Endothelial cell (in vitro differentiated cells): ENCODE results near the gene GRM5. TPM values are rescaled to one million over a fixed set of nuclear protein-coding genes. Genes with fewer than 3 reads are reported as not detected.

Experiments
- DNase-seq: peaks from one replicate; pipeline ENCODE4 v3.0.0; 2021; ENCODE audit warnings: low spot score
- H3K27ac Mint-ChIP-seq: one replicate; pipeline ENCODE4 v1.8.0; 2021; ENCODE audit warnings: mixed read lengths, inconsistent platforms; ENCODE audit not compliant: unreplicated experiment
- H3K27me3 Mint-ChIP-seq: one replicate; pipeline ENCODE4 v1.8.0; 2021; ENCODE audit warnings: mild to moderate bottlenecking, moderate library complexity, mixed read lengths, inconsistent platforms; ENCODE audit not compliant: unreplicated experiment
- H3K36me3 Mint-ChIP-seq: one replicate; pipeline ENCODE4 v1.8.0; 2021; ENCODE audit warnings: mild to moderate bottlenecking, low read depth, mixed read lengths, inconsistent platforms; ENCODE audit not compliant: unreplicated experiment
- H3K4me1 Mint-ChIP-seq: one replicate; pipeline ENCODE4 v1.8.0; 2021; ENCODE audit warnings: mild to moderate bottlenecking, mixed read lengths, inconsistent platforms; ENCODE audit not compliant: unreplicated experiment
- H3K4me3 Mint-ChIP-seq: one replicate; pipeline ENCODE4 v1.8.0; 2021; ENCODE audit warnings: mild to moderate bottlenecking, mixed read lengths, inconsistent platforms; ENCODE audit not compliant: unreplicated experiment
- H3K9me3 Mint-ChIP-seq: one replicate; pipeline ENCODE4 v1.8.0; 2021; ENCODE audit warnings: mixed read lengths, inconsistent platforms; ENCODE audit not compliant: unreplicated experiment
- CTCF ChIP-seq: fragments of 200-600 bp; sonication (generic); IDR thresholded peaks from one replicate; pipeline ENCODE4 v1.5.0; 2021; ENCODE audit warnings: antibody characterized with exemption; ENCODE audit not compliant: unreplicated experiment
- total RNA-seq: library from RNA; stranded (reverse); fragmentation: NEBNext Ultra II Directional; extraction: Animal tissue kit (Norgen Biotek cat#: 25700); gene quantifications from one replicate; pipeline ENCODE4 v1.2.1, GENCODE V29; 2021; ENCODE audit not compliant: unreplicated experiment

GRM5 gene
- total RNA-seq, 1 donor from 2014 or later, result 0.28 TPM

- Mint-ChIP-seq H3K27ac (no peak overlapping the region), H3K4me1 (peaks cover 3% of the 10 kb centered on the region), H3K9me3 (no peaks in the 10 kb centered on the region), H3K27me3 (no peaks in the 10 kb centered on the region), H3K4me3 (no peak overlapping the region), H3K36me3 (no peaks in the 10 kb centered on the region)
- TF ChIP-seq CTCF, result peak; percentile 89
- peak; percentile 30 for DNase-seq
Measured at GRCh38 chr11:88484873-88485621, 580.7 kb downstream of the GRM5 start.

GRCh38 chr11:88482871-88483301, 582.9 kb downstream of the GRM5 start:
- Mint-ChIP-seq H3K27ac (no peak overlapping the region), H3K27me3 (no peaks in the 10 kb centered on the region), H3K9me3 (no peaks in the 10 kb centered on the region), H3K4me3 (no peak overlapping the region), H3K4me1 (peaks cover 3% of the 10 kb centered on the region), H3K36me3 (no peaks in the 10 kb centered on the region)
- no peak for DNase-seq
- TF ChIP-seq CTCF, result no peak

- Mint-ChIP-seq H3K4me3 (no peak overlapping the region), H3K27ac (no peak overlapping the region), H3K36me3 (no peaks in the 10 kb centered on the region), H3K4me1 (peaks cover 3% of the 10 kb centered on the region), H3K9me3 (no peaks in the 10 kb centered on the region), H3K27me3 (no peaks in the 10 kb centered on the region)
- DNase-seq, result no peak
- no peak for TF ChIP-seq CTCF
Measured at GRCh38 chr11:88480223-88480622, 585.6 kb downstream of the GRM5 start.

DNA sequence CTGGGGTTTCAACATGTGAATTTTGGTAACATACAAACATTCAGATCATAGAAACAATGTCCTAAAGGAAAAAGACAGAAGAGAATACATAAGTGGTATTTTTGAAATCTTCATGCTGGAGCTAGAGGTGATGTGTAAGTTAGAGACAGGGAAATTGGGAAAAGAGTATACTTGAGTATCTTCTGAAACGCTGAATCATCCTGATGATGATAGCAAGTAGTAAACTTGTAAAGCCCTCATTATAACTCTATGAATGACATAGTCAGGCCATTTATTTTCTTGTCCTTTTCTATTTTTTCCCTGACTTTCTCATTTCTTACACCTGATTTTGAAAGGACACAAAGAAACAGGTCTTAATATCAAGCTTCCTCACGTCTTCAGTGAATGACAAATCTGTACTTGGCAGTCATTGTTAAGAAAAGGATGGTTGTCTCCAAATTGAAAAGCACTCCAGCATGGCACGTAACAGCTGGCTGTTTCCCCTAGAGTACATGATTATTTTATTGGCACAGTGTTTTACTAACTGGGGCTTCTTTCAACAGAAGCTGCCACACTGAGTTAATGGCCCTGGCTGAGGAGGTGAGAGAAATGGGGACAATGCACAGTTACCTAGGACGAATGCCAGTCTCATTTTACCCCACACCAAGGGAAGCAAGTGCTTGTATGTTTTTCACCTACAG, 587.5 kb downstream of the GRM5 start:
- no peaks in the 10 kb centered on the region for H3K9me3 Mint-ChIP-seq
- no peak overlapping the region for H3K27ac Mint-ChIP-seq
- no peak for TF ChIP-seq CTCF
- no peaks in the 10 kb centered on the region for H3K36me3 Mint-ChIP-seq
- H3K4me3 Mint-ChIP-seq, result no peak overlapping the region
- no peak for DNase-seq
- H3K4me1 Mint-ChIP-seq, result no peaks in the 10 kb centered on the region
- H3K27me3 Mint-ChIP-seq, result no peaks in the 10 kb centered on the region

- no peak for DNase-seq
- TF ChIP-seq CTCF, result no peak
Measured at GRCh38 chr11:88475991-88476418, 589.8 kb downstream of the GRM5 start.

More at GRCh38 chr11:88475991-88476418, 589.8 kb downstream of the GRM5 start:
- H3K36me3 Mint-ChIP-seq, result no peaks in the 10 kb centered on the region
- no peaks in the 10 kb centered on the region for H3K27me3 Mint-ChIP-seq
- no peaks in the 10 kb centered on the region for H3K9me3 Mint-ChIP-seq
- no peaks in the 10 kb centered on the region for H3K4me1 Mint-ChIP-seq
- H3K4me3 Mint-ChIP-seq, result no peak overlapping the region
- H3K27ac Mint-ChIP-seq, result no peak overlapping the region
